Spleen (tissue), 11 donors: ENCODE measurements around the gene NOXA1. TPM values are rescaled to one million over a fixed set of nuclear protein-coding genes. Genes with fewer than 3 reads are reported as not detected.
A peak's percentile ranks its signal among the peaks of the same experiment; 100 is the strongest.

Experiments used
- DNase-seq: peaks from one replicate; pipeline ENCODE4 v3.0.0-alpha.2; 2020
- H3K27ac ChIP-seq, 8 donors: fragments of 200-600 bp; sonication (generic) in 7 of 8; 1 replicate in 4 of 8; 2 replicates in 4 of 8; pipeline versions ENCODE4 v1.5.0 to v1.8.0; 2016 to 2021; ENCODE audit warnings: inconsistent platforms in 4 of 8, mild to moderate bottlenecking in 4 of 8, moderate library complexity in 1 of 8
- H3K27me3 ChIP-seq, 7 donors: fragments of 200-600 bp; sonication (generic) in 6 of 7; replicated peaks in 1 of 7; 1 replicate in 4 of 7; 2 replicates in 3 of 7; pipeline versions ENCODE4 v1.5.0 to v1.8.0; 2016 to 2021; ENCODE audit warnings: inconsistent platforms in 3 of 7, mild to moderate bottlenecking in 1 of 7
- H3K36me3 ChIP-seq, 6 donors: fragments of 200-600 bp; sonication (generic) in 5 of 6; 1 replicate in 4 of 6; 2 replicates in 2 of 6; pipeline versions ENCODE4 v1.5.0 to v1.8.0; 2016 to 2021; ENCODE audit warnings: inconsistent platforms in 2 of 6
- H3K4me1 ChIP-seq, 6 donors: fragments of 200-600 bp; sonication (generic) in 5 of 6; 1 replicate in 3 of 6; 2 replicates in 3 of 6; pipeline versions ENCODE4 v1.5.0 to v1.8.0; 2016 to 2021; ENCODE audit warnings: inconsistent platforms in 3 of 6
- H3K4me3 ChIP-seq, 8 donors: fragments of 200-600 bp; sonication (generic) in 7 of 8; 1 replicate in 4 of 8; 2 replicates in 4 of 8; pipeline versions ENCODE4 v1.5.0 to v1.8.0; 2016 to 2021; ENCODE audit warnings: inconsistent platforms in 4 of 8, mild to moderate bottlenecking in 4 of 8, moderate library complexity in 2 of 8
- H3K9me3 ChIP-seq, 8 donors: fragments of 200-600 bp; sonication (generic) in 7 of 8; 1 replicate in 4 of 8; 2 replicates in 4 of 8; pipeline versions ENCODE4 v1.5.0 to v1.8.0; 2016 to 2021; ENCODE audit warnings: inconsistent platforms in 4 of 8
- CTCF ChIP-seq, 11 experiments: fragments of 200-600 bp in 7 of 11; fragments of 450-650 bp in 4 of 11; sonication (generic) in 4 of 11; IDR thresholded peaks in 8 of 11; conservative IDR thresholded peaks in 3 of 11; 1 replicate in 7 of 11; 2 replicates in 4 of 11; pipeline versions ENCODE4 v1.4.0 to v1.8.0; 2016 to 2021; ENCODE audit warnings: antibody characterized with exemption in 11 of 11, inconsistent platforms in 4 of 11, mild to moderate bottlenecking in 1 of 11
- POLR2A ChIP-seq, 3 donors: fragments of 450-650 bp; IDR thresholded peaks; one replicate each; pipeline ENCODE4 v1.5.1; 2017; ENCODE audit warnings: antibody characterized with exemption in 3 of 3, mild to moderate bottlenecking in 1 of 3
- POLR2AphosphoS5 ChIP-seq, 3 donors: sonication (generic); formaldehyde crosslinking; IDR thresholded peaks; one replicate each; pipeline ENCODE4 v1.5.1; 2017; ENCODE audit warnings: antibody characterized with exemption in 3 of 3
- WGBS, 5 donors: extraction: QIAGEN DNeasy Blood & Tissue Kit in 3 of 5; methylation state at CpG; one replicate each; pipeline versions ENCODE4 v1.1.5 to v1.1.7; 2013 to 2018; 5-methylcytosine and 5-hydroxymethylcytosine counted together
- intact Hi-C: fragments of 100-400 bp; cut with DNase I; formaldehyde crosslinking; loops from one replicate; pipeline ENCODE4 v1.15.0; 2023; ENCODE audit warnings: low total_unique reads
- polyA plus RNA-seq, 3 donors: library from polyadenylated mRNA; stranded (reverse); fragments of 200-250 nt; gene quantifications; one replicate each; pipeline ENCODE4 v1.2.1, GENCODE V29; 2013
- total RNA-seq, 7 donors: library from RNA; depleted of rRNA in 3 of 7; stranded (reverse); fragments of >200 nt in 3 of 7; fragmentation: NEBNext Ultra II Directional in 4 of 7; extraction: Animal tissue kit (Norgen Biotek cat#: 25700) in 4 of 7; gene quantifications; one replicate each; pipeline versions ENCODE4 v1.1.0 to v1.2.1, GENCODE V29; 2016 to 2021
- donor health status: healthy with polysubstance abuse.
- donor health status: DM: no; HTN: no; CAD: no; lungs with moderate emphysema.
- donor health status: DM: no; HTN: no; CAD: no.
- donor health status: Bipolar disorder and iron deficiency.
- donor health status: healthy.
- donor health status: DM: no; HTN: no; CAD: no.
- donor health status: DM: yes; HTN: yes; CAD: no.

The NOXA1 gene
- total and polyA plus RNA-seq, 10 donors = 1.9 to 15.0 (median 5.9) TPM

- H3K27me3 ChIP-seq = peaks cover 0 to 19% (median 0%) of the 10 kb centered on the region in 7 donors
- intact Hi-C loops = no loop called here
- DNase-seq = peak; percentile 82
- TF ChIP-seq POLR2AphosphoS5 (IDR thresholded peaks at IDR 0.05) (no peak), POLR2A (IDR thresholded peaks at IDR 0.05) (no peak), CTCF (IDR thresholded peaks at IDR 0.05 in 8 of 11, conservative IDR thresholded peaks at IDR 0.05 in 3 of 11) (no peak)
- H3K4me1 ChIP-seq = peaks cover 37 to 90% (median 67%) of the 10 kb centered on the region in 6 donors
- H3K36me3 ChIP-seq = peaks cover 0 to 28% (median 0%) of the 10 kb centered on the region in 6 donors
- peak overlapping the region in 6 of 8 donors; percentile 27 to 89 (median 75) for H3K27ac ChIP-seq
- peak overlapping the region; percentile 43 to 72 (median 50) for H3K4me3 ChIP-seq
- WGBS, 5 donors = 18 to 78% (median 28%) methylated on average over 4 to 88 of the region's 88 CpGs
- H3K9me3 ChIP-seq = no peaks in the 10 kb centered on the region
These were observed 35.3 kb downstream of the NOXA1 start for GRCh38 chr9:137458194-137459151.

GRCh38 chr9:137459152-137459600 lies 36.0 kb downstream of the NOXA1 start, which contains the start of gene NSMF:
NSMF (minus strand) TSS chr9:137459334; CDS start chr9:137459102, 232 bp downstream.
- Histone ChIP-seq H3K27ac (peak within 1 kb of the TSS; percentile 61 to 89 (median 75)), H3K36me3 (peaks cover 0 to 28% (median 0%) of the 10 kb centered on the region in 6 donors), H3K4me1 (peaks cover 36 to 85% (median 63%) of the 10 kb centered on the region in 6 donors), H3K4me3 (peak within 1 kb of the TSS; percentile 43 to 72 (median 50)), H3K9me3 (no peaks in the 10 kb centered on the region), H3K27me3 (peaks cover 0 to 19% (median 0%) of the 10 kb centered on the region in 7 donors)
- TF ChIP-seq CTCF (IDR thresholded peaks at IDR 0.05 in 8 of 11, conservative IDR thresholded peaks at IDR 0.05 in 3 of 11) (no peak), POLR2A (IDR thresholded peaks at IDR 0.05) (peak in 1 of 3 donors; percentile 31), POLR2AphosphoS5 (IDR thresholded peaks at IDR 0.05) (peak; percentile 84 to 87 (median 86))
- 0 to 1% (median 1%) methylated on average over 9 to 62 of the region's 62 CpGs; no CpG with 5 or more reads in 1 of the 5 donors for WGBS, 5 donors
- intact Hi-C loops = no loop called here
- DNase-seq = peak; percentile 98

GRCh38 chr9:137459601-137460362 lies 36.6 kb downstream of the NOXA1 start:
- TF ChIP-seq POLR2A (IDR thresholded peaks at IDR 0.05) (no peak), CTCF (IDR thresholded peaks at IDR 0.05 in 8 of 11, conservative IDR thresholded peaks at IDR 0.05 in 3 of 11) (no peak), POLR2AphosphoS5 (IDR thresholded peaks at IDR 0.05) (no peak)
- intact Hi-C loops = no loop called here
- DNase-seq = no peak
- 43 to 54% (median 46%) methylated on average over 11 to 15 of the region's 15 CpGs for WGBS, 5 donors
- Histone ChIP-seq H3K27ac (peak overlapping the region; percentile 61 to 89 (median 75)), H3K4me1 (peaks cover 30 to 79% (median 57%) of the 10 kb centered on the region in 6 donors), H3K9me3 (no peaks in the 10 kb centered on the region), H3K36me3 (peaks cover 0 to 28% (median 0%) of the 10 kb centered on the region in 6 donors), H3K27me3 (peaks cover 0 to 19% (median 0%) of the 10 kb centered on the region in 7 donors), H3K4me3 (peak overlapping the region; percentile 43 to 72 (median 50))
